Fibroblast of lung (primary cell): ENCODE data around the gene GRPEL2.

Source experiments
- EZH2 ChIP-seq: IDR thresholded peaks from 2 replicates; pipeline ENCODE4 v1.5.1; 2012; ENCODE audit warnings: low read length, control low read depth, mild to moderate bottlenecking; ENCODE audit errors: missing control alignments
- TF ChIP-seq, protein P1 (sequence below), 2 donors: IDR thresholded peaks in 1 of 2; conservative IDR thresholded peaks in 1 of 2; 1 replicate in 1 of 2; 2 replicates in 1 of 2; pipeline ENCODE4 v1.5.1; 2011 to 2012; ENCODE audit warnings: low read length in 2 of 2, control low read depth in 1 of 2, inconsistent platforms in 1 of 2, low read depth in 1 of 2, mild to moderate bottlenecking in 1 of 2

DNA sequence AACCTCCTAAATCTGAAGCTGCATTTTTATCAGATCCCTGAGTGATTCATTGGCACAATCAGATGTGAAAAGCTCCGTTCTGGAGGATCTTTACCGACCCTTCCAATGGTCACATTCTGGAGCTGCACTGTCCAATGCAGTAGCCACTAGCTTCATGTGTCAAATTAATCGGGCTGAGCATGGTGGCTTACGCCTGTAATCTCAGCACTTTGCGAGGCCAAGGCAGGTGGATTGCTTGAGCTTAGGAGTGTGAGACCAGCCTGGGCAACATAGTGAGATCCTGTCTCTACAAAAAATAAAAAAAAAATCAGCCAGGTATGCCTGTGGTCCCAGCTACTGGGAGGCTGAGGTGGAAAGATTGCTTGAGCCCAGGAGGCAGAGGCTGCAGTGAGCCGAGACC is 30.1 kb downstream of the GRPEL2 start:
- TF ChIP-seq, protein P1, sequence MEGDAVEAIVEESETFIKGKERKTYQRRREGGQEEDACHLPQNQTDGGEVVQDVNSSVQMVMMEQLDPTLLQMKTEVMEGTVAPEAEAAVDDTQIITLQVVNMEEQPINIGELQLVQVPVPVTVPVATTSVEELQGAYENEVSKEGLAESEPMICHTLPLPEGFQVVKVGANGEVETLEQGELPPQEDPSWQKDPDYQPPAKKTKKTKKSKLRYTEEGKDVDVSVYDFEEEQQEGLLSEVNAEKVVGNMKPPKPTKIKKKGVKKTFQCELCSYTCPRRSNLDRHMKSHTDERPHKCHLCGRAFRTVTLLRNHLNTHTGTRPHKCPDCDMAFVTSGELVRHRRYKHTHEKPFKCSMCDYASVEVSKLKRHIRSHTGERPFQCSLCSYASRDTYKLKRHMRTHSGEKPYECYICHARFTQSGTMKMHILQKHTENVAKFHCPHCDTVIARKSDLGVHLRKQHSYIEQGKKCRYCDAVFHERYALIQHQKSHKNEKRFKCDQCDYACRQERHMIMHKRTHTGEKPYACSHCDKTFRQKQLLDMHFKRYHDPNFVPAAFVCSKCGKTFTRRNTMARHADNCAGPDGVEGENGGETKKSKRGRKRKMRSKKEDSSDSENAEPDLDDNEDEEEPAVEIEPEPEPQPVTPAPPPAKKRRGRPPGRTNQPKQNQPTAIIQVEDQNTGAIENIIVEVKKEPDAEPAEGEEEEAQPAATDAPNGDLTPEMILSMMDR (conservative IDR thresholded peaks at IDR 0.05 in 1 of 2, IDR thresholded peaks at IDR 0.05 in 1 of 2; ENCODE audit: low read depth in 1 of 2, low read length in 2 of 2), result no peak
- no peak for TF ChIP-seq EZH2
